Esophagus muscularis mucosa (tissue), 4 donors: ENCODE measurements around the gene ZNF337. TPM values are rescaled to one million over a fixed set of nuclear protein-coding genes. Genes with fewer than 3 reads are reported as not detected.
"Not testable (repeated sequence)": the region's sequence is repeated elsewhere in the genome, so short reads cannot be mapped to it uniquely, and the experiment has no call there.

ENCODE experiments used
- DNase-seq: peaks from one replicate; pipeline ENCODE4 v3.0.0-alpha.2; 2017; ENCODE audit errors: extremely low spot score
- H3K27ac ChIP-seq, 4 donors: fragments of 200-600 bp; sonication (generic); replicated peaks in 1 of 4; 1 replicate in 3 of 4; 2 replicates in 1 of 4; pipeline ENCODE4 v1.5.1; 2016 to 2019; ENCODE audit warnings: mild to moderate bottlenecking in 1 of 4
- H3K27me3 ChIP-seq, 4 donors: fragments of 200-600 bp; sonication (generic); one replicate each; pipeline versions ENCODE4 v1.5.1 to v1.6.0; 2016 to 2019
- H3K36me3 ChIP-seq, 4 donors: fragments of 200-600 bp; sonication (generic); one replicate each; pipeline ENCODE4 v1.5.1; 2016 to 2019
- H3K4me1 ChIP-seq, 4 donors: fragments of 200-600 bp; sonication (generic); one replicate each; pipeline ENCODE4 v1.5.1; 2016 to 2019
- H3K4me3 ChIP-seq, 4 donors: fragments of 200-600 bp; sonication (generic); 1 replicate in 2 of 4; 2 replicates in 2 of 4; pipeline ENCODE4 v1.5.1; 2016 to 2019; ENCODE audit warnings: mild to moderate bottlenecking in 4 of 4, moderate library complexity in 1 of 4
- H3K9me3 ChIP-seq, 4 donors: fragments of 200-600 bp; sonication (generic); 1 replicate in 3 of 4; 2 replicates in 1 of 4; pipeline ENCODE4 v1.5.1; 2016 to 2019
- CTCF ChIP-seq, 3 experiments: fragments of 200-600 bp in 2 of 3; fragments of 450-650 bp in 1 of 3; sonication (generic) in 2 of 3; IDR thresholded peaks; one replicate each; pipeline ENCODE4 v1.5.1; 2017 to 2019; ENCODE audit warnings: antibody characterized with exemption in 3 of 3, mild to moderate bottlenecking in 2 of 3, moderate library complexity in 1 of 3
- EP300 ChIP-seq: sonication (generic); formaldehyde crosslinking; IDR thresholded peaks from one replicate; pipeline ENCODE4 v1.6.1; 2017; ENCODE audit warnings: antibody characterized with exemption
- POLR2A ChIP-seq: fragments of 450-650 bp; IDR thresholded peaks from one replicate; pipeline ENCODE4 v1.6.1; 2017; ENCODE audit warnings: antibody characterized with exemption, moderate library complexity, mild to moderate bottlenecking, low read depth
- POLR2AphosphoS5 ChIP-seq, 2 donors: sonication (generic); formaldehyde crosslinking; IDR thresholded peaks; one replicate each; pipeline ENCODE4 v1.6.1; 2017; ENCODE audit warnings: antibody characterized with exemption in 2 of 2
- WGBS: methylation state at CpG from one replicate; pipeline ENCODE4 v1.1.5; 2018; 5-methylcytosine and 5-hydroxymethylcytosine counted together
- intact Hi-C: fragments of 100-400 bp; cut with DNase I; formaldehyde crosslinking; loops from one replicate; pipeline ENCODE4 v1.15.1; 2023
- total RNA-seq, 4 donors: library from RNA; depleted of rRNA; stranded (reverse); fragments of >200 nt; gene quantifications; one replicate each; pipeline versions ENCODE4 v1.1.0 to v1.2.1, GENCODE V29; 2016

The ZNF337 gene
- total RNA-seq, 4 donors from 2014 or later, result 13.1 to 17.0 (median 14.8) TPM

- DNase-seq, result peak; percentile 74
- intact Hi-C loops, result no loop called here
- Histone ChIP-seq H3K36me3 (peaks cover 11 to 57% (median 22%) of the 10 kb centered on the region in 4 donors), H3K27me3 (no peaks in the 10 kb centered on the region), H3K4me1 (no peaks in the 10 kb centered on the region), H3K27ac (no peak overlapping the region), H3K4me3 (no peak overlapping the region), H3K9me3 (no peaks in the 10 kb centered on the region)
- 67% methylated on average over 5 of the region's 8 CpGs for WGBS
- TF ChIP-seq POLR2AphosphoS5 (IDR thresholded peaks at IDR 0.05), result no peak
- no peak for TF ChIP-seq CTCF (IDR thresholded peaks at IDR 0.05)
- TF ChIP-seq EP300, result no peak
- no peak for TF ChIP-seq POLR2A
Measured at GRCh38 chr20:25686081-25687067, 10.3 kb downstream of the ZNF337 start.

- H3K27me3 ChIP-seq, result no peaks in the 10 kb centered on the region
- peak; percentile 82 for DNase-seq
- H3K4me1 ChIP-seq, result no peaks in the 10 kb centered on the region
- intact Hi-C loops, result no loop called here
- WGBS, result 82% methylated on average over 9 of the region's 9 CpGs
- peaks cover 11 to 59% (median 31%) of the 10 kb centered on the region in 4 donors for H3K36me3 ChIP-seq
- TF ChIP-seq EP300 (no peak), POLR2AphosphoS5 (IDR thresholded peaks at IDR 0.05) (no peak), POLR2A (no peak), CTCF (IDR thresholded peaks at IDR 0.05) (no peak)
- no peaks in the 10 kb centered on the region for H3K9me3 ChIP-seq
- no peak overlapping the region for H3K27ac ChIP-seq
- H3K4me3 ChIP-seq, result no peak overlapping the region
Measured at GRCh38 chr20:25685276-25686080, 11.2 kb downstream of the ZNF337 start.

GRCh38 chr20:25683826-25684225 is 12.8 kb downstream of the ZNF337 start:
- 90% methylated on average over 3 of the region's 3 CpGs for WGBS
- H3K27ac ChIP-seq, H3K4me3 ChIP-seq, DNase-seq, H3K27me3 ChIP-seq, intact Hi-C loops, H3K4me1 ChIP-seq, H3K9me3 ChIP-seq: not testable (repeated sequence)
- H3K36me3 ChIP-seq, result peaks cover 11 to 55% (median 37%) of the 10 kb centered on the region in 4 donors

- no peak for TF ChIP-seq POLR2AphosphoS5 (IDR thresholded peaks at IDR 0.05)
- TF ChIP-seq CTCF (IDR thresholded peaks at IDR 0.05), result no peak
- no peak for TF ChIP-seq EP300
- no peak for TF ChIP-seq POLR2A
- Histone ChIP-seq H3K9me3 (no peaks in the 10 kb centered on the region), H3K36me3 (peaks cover 11 to 58% (median 43%) of the 10 kb centered on the region in 4 donors), H3K4me1 (no peaks in the 10 kb centered on the region), H3K4me3 (no peak overlapping the region), H3K27me3 (no peaks in the 10 kb centered on the region), H3K27ac (no peak overlapping the region)
- peak; percentile 12 for DNase-seq
- 95% methylated on average over 2 of the region's 2 CpGs for WGBS
- intact Hi-C loops, result no loop called here
Measured at GRCh38 chr20:25683050-25683449, 13.6 kb downstream of the ZNF337 start.
